C4-2B (cell line): ENCODE measurements around the gene UNC79.

Experiments used
- ZFX ChIP-seq: fragments of 450-650 bp; IDR thresholded peaks from 2 replicates; pipeline ENCODE4 v1.6.1; 2017
- TF ChIP-seq, protein P1 (sequence below): fragments of 450-650 bp; conservative IDR thresholded peaks from 2 replicates; pipeline ENCODE4 v1.5.1; 2017; ENCODE audit warnings: mild to moderate bottlenecking

DNA sequence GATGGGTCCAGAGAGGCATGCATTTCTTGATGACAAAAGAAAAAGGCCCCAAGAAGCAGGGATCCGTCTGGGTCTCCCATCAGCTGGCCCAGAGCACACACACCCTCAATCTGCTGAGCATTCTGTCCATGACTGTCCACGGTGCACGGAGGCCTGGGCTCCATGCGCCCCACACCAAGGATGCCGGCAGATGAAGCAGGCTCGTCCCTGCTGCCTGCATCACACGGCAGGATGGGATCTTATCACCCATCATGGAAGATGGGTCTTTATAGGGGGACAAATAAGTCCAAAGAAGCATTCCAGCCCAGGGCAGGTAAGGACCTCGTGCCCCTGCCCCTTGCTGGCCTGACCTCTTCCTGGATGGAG, 297.9 kb downstream of the UNC79 start:
- TF ChIP-seq, protein P1, sequence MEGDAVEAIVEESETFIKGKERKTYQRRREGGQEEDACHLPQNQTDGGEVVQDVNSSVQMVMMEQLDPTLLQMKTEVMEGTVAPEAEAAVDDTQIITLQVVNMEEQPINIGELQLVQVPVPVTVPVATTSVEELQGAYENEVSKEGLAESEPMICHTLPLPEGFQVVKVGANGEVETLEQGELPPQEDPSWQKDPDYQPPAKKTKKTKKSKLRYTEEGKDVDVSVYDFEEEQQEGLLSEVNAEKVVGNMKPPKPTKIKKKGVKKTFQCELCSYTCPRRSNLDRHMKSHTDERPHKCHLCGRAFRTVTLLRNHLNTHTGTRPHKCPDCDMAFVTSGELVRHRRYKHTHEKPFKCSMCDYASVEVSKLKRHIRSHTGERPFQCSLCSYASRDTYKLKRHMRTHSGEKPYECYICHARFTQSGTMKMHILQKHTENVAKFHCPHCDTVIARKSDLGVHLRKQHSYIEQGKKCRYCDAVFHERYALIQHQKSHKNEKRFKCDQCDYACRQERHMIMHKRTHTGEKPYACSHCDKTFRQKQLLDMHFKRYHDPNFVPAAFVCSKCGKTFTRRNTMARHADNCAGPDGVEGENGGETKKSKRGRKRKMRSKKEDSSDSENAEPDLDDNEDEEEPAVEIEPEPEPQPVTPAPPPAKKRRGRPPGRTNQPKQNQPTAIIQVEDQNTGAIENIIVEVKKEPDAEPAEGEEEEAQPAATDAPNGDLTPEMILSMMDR, result no peak
- TF ChIP-seq ZFX, result no peak
